Measurements from ENCODE around the gene VDR. TPM values are rescaled to one million over a fixed set of nuclear protein-coding genes. Genes with fewer than 3 reads are reported as not detected.

VDR gene
- total RNA-seq, 4 donors from 2014 or later, result 16.6 to 25.0 (median 21.3) TPM

- peaks cover 18 to 46% (median 26%) of the 10 kb centered on the region in 3 donors for H3K4me1 ChIP-seq
- H3K27ac ChIP-seq, result peak overlapping the region in 1 of 4 donors; percentile 25
- intact Hi-C loops (cut with DNase I), result loop anchor here (10.0 kb wide), 1 partner anchor 87 kb away; no protein-coding TSS in a partner anchor
- whole genome bisulfite sequencing, 2 donors, result 50 to 95% methylated on average over 1 of the region's 2 CpGs
- no peaks in the 10 kb centered on the region for H3K9me3 ChIP-seq
- TF ChIP-seq CTCF (IDR thresholded peaks at IDR 0.05) (no peak), POLR2A (IDR thresholded peaks at IDR 0.05) (no peak)
- H3K27me3 ChIP-seq, result no peaks in the 10 kb centered on the region
- no peak for DNase-seq
- peaks cover 0 to 13% (median 10%) of the 10 kb centered on the region in 3 donors for H3K36me3 ChIP-seq
- H3K4me3 ChIP-seq, result no peak overlapping the region
Observed at GRCh38 chr12:47868041-47868440, 36.8 kb downstream of the VDR start.

GRCh38 chr12:47867495-47867941 lies 37.3 kb downstream of the VDR start:
- Histone ChIP-seq H3K27me3 (no peaks in the 10 kb centered on the region), H3K4me3 (no peak overlapping the region), H3K9me3 (no peaks in the 10 kb centered on the region), H3K27ac (peak overlapping the region in 1 of 4 donors; percentile 25), H3K36me3 (peaks cover 0 to 13% (median 10%) of the 10 kb centered on the region in 3 donors), H3K4me1 (peaks cover 23 to 51% (median 31%) of the 10 kb centered on the region in 3 donors)
- 52 to 100% methylated on average over 1 to 2 of the region's 4 CpGs for WGBS, 2 donors
- no peak for DNase-seq
- intact Hi-C loops (cut with DNase I), result loop anchor here (10.0 kb wide), 1 partner anchor 87 kb away; no protein-coding TSS in a partner anchor
- TF ChIP-seq POLR2A (IDR thresholded peaks at IDR 0.05) (no peak), CTCF (IDR thresholded peaks at IDR 0.05) (no peak)

GRCh38 chr12:47864646-47865235 lies 40.1 kb downstream of the VDR start:
- Histone ChIP-seq H3K4me1 (peaks cover 18 to 60% (median 21%) of the 10 kb centered on the region in 3 donors), H3K4me3 (no peak overlapping the region), H3K27ac (peak overlapping the region in 3 of 4 donors; percentile 80 to 85 (median 84)), H3K27me3 (no peaks in the 10 kb centered on the region), H3K9me3 (no peaks in the 10 kb centered on the region), H3K36me3 (peaks cover 0 to 20% (median 10%) of the 10 kb centered on the region in 3 donors)
- DNase-seq, result no peak
- no peak for TF ChIP-seq POLR2A (IDR thresholded peaks at IDR 0.05)
- TF ChIP-seq CTCF (IDR thresholded peaks at IDR 0.05), result no peak
- intact Hi-C loops (cut with DNase I), result loop anchor here (10.0 kb wide), 1 partner anchor 90 kb away; no protein-coding TSS in a partner anchor
- 94 to 95% methylated on average over 12 to 13 of the region's 14 CpGs for WGBS, 2 donors

- Histone ChIP-seq H3K4me1 (peaks cover 18 to 65% (median 21%) of the 10 kb centered on the region in 3 donors), H3K4me3 (no peak overlapping the region), H3K36me3 (peaks cover 0 to 20% (median 10%) of the 10 kb centered on the region in 3 donors), H3K27ac (peak overlapping the region; percentile 54 to 85 (median 82)), H3K27me3 (no peaks in the 10 kb centered on the region), H3K9me3 (no peaks in the 10 kb centered on the region)
- WGBS, 2 donors, result 77 to 100% methylated on average over 1 to 5 of the region's 6 CpGs
- TF ChIP-seq POLR2A (IDR thresholded peaks at IDR 0.05) (no peak), CTCF (IDR thresholded peaks at IDR 0.05) (no peak)
- no peak for DNase-seq
- intact Hi-C loops (cut with DNase I), result loop anchor here (10.0 kb wide), 1 partner anchor 91 kb away; no protein-coding TSS in a partner anchor
Observed at GRCh38 chr12:47863985-47864384, 40.8 kb downstream of the VDR start.

GRCh38 chr12:47863467-47863866 lies 41.3 kb downstream of the VDR start:
- peaks cover 19 to 70% (median 22%) of the 10 kb centered on the region in 3 donors for H3K4me1 ChIP-seq
- intact Hi-C loops (cut with DNase I), result loop anchor here (10.0 kb wide), 1 partner anchor 91 kb away; no protein-coding TSS in a partner anchor
- no peak for TF ChIP-seq CTCF (IDR thresholded peaks at IDR 0.05)
- TF ChIP-seq POLR2A (IDR thresholded peaks at IDR 0.05), result no peak
- H3K36me3 ChIP-seq, result peaks cover 0 to 20% (median 10%) of the 10 kb centered on the region in 3 donors
- peak overlapping the region; percentile 54 to 85 (median 82) for H3K27ac ChIP-seq
- no peaks in the 10 kb centered on the region for H3K27me3 ChIP-seq
- WGBS, 2 donors, result no CpG with 5 or more reads among the region's 7 CpGs
- no peak overlapping the region for H3K4me3 ChIP-seq
- DNase-seq, result no peak
- H3K9me3 ChIP-seq, result no peaks in the 10 kb centered on the region

Data from esophagus squamous epithelium (tissue), 5 donors.